Naive thymus-derived CD8-positive, alpha-beta T cell (primary cell): ENCODE data around the gene CADM1. TPM values are rescaled to one million over a fixed set of nuclear protein-coding genes. Genes with fewer than 3 reads are reported as not detected.

Experiments
- ATAC-seq, 2 donors: fragments of 150-1000 bp; cut with Tn5 transposase in 1 of 2; sonication (Bioruptor Pico), chemical (Tn5 transposase) in 1 of 2; 1 replicate in 1 of 2; 2 replicates in 1 of 2; pipeline ENCODE4 v1.10.0; 2021; ENCODE audit warnings: mild to moderate bottlenecking in 2 of 2, moderate library complexity in 2 of 2
- POLR2A ChIA-PET: fragments of 350-600 bp; sonication (Branson Sonifier 250); formaldehyde crosslinking; loops from one replicate; lab custom pipeline; 2021; ENCODE audit warnings: antibody characterized with exemption; lab: Charles Lee
- DNase-seq, 10 donors: peaks; one replicate each; pipeline versions ENCODE4 v3.0.0 to v3.0.0-alpha.2; 2020 to 2022
- H3K27ac Mint-ChIP-seq, 10 donors: one replicate each; pipeline ENCODE4 v1.8.0; 2020 to 2022; ENCODE audit warnings: mild to moderate bottlenecking in 10 of 10, mixed read lengths in 10 of 10, moderate library complexity in 4 of 10, inconsistent platforms in 1 of 10
- H3K27me3 Mint-ChIP-seq, 5 donors: one replicate each; pipeline ENCODE4 v1.8.0; 2021 to 2022; ENCODE audit warnings: mixed read lengths in 5 of 5
- H3K36me3 Mint-ChIP-seq, 3 donors: one replicate each; pipeline ENCODE4 v1.8.0; 2020 to 2022; ENCODE audit warnings: mixed read lengths in 3 of 3, mild to moderate bottlenecking in 2 of 3, inconsistent platforms in 1 of 3
- H3K4me1 Mint-ChIP-seq, 4 donors: one replicate each; pipeline ENCODE4 v1.8.0; 2021 to 2022; ENCODE audit warnings: mixed read lengths in 4 of 4
- H3K4me3 Mint-ChIP-seq, 10 donors: one replicate each; pipeline ENCODE4 v1.8.0; 2020 to 2022; ENCODE audit warnings: mild to moderate bottlenecking in 10 of 10, mixed read lengths in 10 of 10, moderate library complexity in 6 of 10, inconsistent platforms in 1 of 10
- H3K9me3 Mint-ChIP-seq, 9 donors: one replicate each; pipeline ENCODE4 v1.8.0; 2020 to 2022; ENCODE audit warnings: mixed read lengths in 9 of 9, mild to moderate bottlenecking in 3 of 9, inconsistent platforms in 1 of 9, moderate library complexity in 1 of 9
- polyA plus RNA-seq, 3 donors: library from polyadenylated mRNA; unstranded; fragments of 300-500 nt; fragmentation: Illumina TruSeq; gene quantifications; one replicate each; pipeline ENCODE4 v1.2.3, GENCODE V29; 2021
- total RNA-seq, 8 experiments: library from RNA in 2 of 8; stranded (reverse) in 2 of 8; gene quantifications; one replicate each; pipeline ENCODE4 v1.2.3 and lab custom pipeline; 2021 to 2026

Gene CADM1
- total and polyA plus RNA-seq, 5 experiments from 2014 or later, result 3.5 TPM; not detected in 4

DNA sequence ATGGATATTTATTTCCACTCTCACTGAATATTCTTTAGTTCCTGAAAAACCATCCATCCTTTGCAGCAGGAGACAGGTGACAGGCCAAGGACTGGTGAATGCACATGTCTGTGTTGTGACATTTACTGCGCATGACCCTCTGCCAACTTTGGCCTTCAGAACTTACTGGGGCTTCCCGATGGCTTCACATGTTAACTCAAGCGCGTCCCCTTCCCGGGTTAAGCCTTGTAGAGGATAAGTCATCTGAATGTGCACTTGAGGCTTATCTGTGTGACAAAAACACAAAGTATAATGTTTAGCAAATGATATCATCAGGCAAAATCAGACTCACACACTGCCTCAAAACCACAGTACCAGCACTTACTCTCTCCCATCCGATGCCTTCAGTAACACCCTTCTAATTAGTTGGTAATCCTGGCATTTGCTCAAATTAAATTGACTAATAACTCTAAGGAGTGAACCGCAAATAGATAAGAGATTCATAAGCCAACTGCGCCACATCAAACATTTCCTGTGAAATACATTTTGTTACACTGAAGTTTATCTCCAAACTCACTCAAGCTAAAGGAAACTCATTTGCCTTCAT lies 286.4 kb downstream of the CADM1 start:
- Mint-ChIP-seq H3K4me3 (no peak overlapping the region), H3K27me3 (peaks cover 0 to 3% (median 0%) of the 10 kb centered on the region in 5 donors), H3K9me3 (no peaks in the 10 kb centered on the region), H3K27ac (peak overlapping the region in 1 of 10 donors; percentile 50), H3K4me1 (peaks cover 0 to 4% (median 0%) of the 10 kb centered on the region in 4 donors), H3K36me3 (no peaks in the 10 kb centered on the region)
- ATAC-seq (no peak), DNase-seq (no peak)
- POLR2A ChIA-PET, result no interaction called here

DNA sequence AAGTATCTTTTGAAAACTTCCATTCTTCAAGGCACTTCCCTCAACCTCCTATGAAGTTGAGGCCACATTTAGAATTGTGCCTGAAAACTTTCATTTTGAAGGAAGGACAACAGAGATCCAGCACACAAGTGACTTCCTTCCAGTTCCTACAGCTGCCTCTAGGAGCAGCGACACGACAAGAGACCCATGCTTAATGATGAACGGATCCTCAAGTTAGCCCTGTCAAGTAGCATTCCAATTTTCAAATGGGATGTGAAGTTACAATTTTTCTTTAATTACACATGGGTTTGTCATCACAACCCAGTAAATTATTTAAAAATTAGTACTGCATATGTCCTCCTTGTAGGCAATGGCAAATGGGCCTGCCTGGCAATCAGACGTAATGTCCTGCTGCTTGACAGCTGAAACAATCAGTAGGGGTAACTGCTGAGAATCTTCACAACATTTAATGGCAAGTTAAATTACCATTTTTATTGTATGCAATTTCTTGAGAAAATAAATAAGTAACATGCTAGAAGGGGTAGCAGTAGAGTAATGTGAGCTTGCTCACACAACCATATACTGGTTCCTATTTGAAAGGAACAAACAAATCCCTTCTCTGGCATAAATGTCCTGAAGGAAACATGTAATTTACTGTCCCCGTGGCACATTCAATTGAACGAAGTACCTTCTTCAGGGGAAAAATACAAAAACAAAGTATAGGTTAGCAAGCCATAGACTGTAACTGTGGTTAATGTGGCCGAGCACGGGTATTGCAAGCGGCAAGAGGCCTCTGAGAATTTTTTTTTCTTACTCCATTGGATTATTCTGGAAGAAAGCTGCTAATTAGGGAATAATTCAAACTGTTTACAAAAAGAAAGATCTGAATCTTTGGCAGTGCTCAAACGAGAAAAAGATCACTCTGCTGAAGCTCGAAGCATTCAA lies 288.3 kb downstream of the CADM1 start:
- ATAC-seq, result no peak
- no peak for DNase-seq
- Mint-ChIP-seq H3K27me3 (peaks cover 0 to 3% (median 0%) of the 10 kb centered on the region in 5 donors), H3K36me3 (no peaks in the 10 kb centered on the region), H3K9me3 (no peaks in the 10 kb centered on the region), H3K4me3 (no peak overlapping the region), H3K27ac (no peak overlapping the region), H3K4me1 (peaks cover 0 to 4% (median 0%) of the 10 kb centered on the region in 4 donors)
- POLR2A ChIA-PET, result interaction anchor here (0.5 kb wide), 1 partner anchor 9 kb away, joined by 3 read pairs; no protein-coding TSS in a partner anchor

DNA sequence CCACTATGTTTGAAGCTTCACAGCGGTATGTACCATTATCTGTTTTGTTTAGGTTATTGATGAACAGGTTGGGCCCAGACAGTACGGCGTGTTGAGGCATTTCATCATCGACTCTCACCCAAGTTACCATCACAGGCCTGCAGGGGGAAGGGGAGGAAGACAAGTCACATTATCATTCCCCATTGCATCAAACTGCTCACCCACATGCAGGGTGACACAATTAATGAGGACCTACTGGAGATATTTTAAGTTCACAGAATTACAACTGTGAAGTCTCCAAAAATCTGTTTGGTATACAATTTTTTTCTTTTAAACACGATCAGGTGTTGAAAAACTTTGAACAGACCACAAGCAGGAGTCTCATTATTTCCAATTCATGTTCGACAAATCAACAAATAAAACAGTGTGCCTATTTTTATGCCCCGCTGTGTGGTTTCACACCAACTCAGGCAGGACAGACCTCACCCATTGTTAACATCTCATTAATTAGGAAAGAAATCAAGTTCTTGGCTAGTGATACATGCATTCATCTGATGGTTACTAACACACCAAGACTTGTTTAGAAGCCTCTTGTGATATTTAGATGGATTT lies 289.5 kb downstream of the CADM1 start:
- Mint-ChIP-seq H3K27me3 (peaks cover 0 to 3% (median 0%) of the 10 kb centered on the region in 5 donors), H3K4me1 (peaks cover 0 to 4% (median 0%) of the 10 kb centered on the region in 4 donors), H3K9me3 (peaks cover 0 to 3% (median 0%) of the 10 kb centered on the region in 9 donors), H3K36me3 (no peaks in the 10 kb centered on the region), H3K4me3 (peak overlapping the region in 1 of 10 donors; percentile 11), H3K27ac (peak overlapping the region in 1 of 10 donors; percentile 20)
- DNase-seq (no peak), ATAC-seq (no peak)
- POLR2A ChIA-PET, result no interaction called here

- POLR2A ChIA-PET, result no interaction called here
- Mint-ChIP-seq H3K4me1 (peaks cover 0 to 4% (median 0%) of the 10 kb centered on the region in 4 donors), H3K4me3 (no peak overlapping the region), H3K27ac (no peak overlapping the region), H3K9me3 (peaks cover 0 to 9% (median 0%) of the 10 kb centered on the region in 9 donors), H3K27me3 (peaks cover 0 to 3% (median 0%) of the 10 kb centered on the region in 5 donors), H3K36me3 (no peaks in the 10 kb centered on the region)
- no peak for DNase-seq
- no peak for ATAC-seq
Measured at GRCh38 chr11:115213007-115213406, 291.2 kb downstream of the CADM1 start.

- H3K4me1 Mint-ChIP-seq, result no peaks in the 10 kb centered on the region
- ATAC-seq (no peak), DNase-seq (no peak)
- H3K27me3 Mint-ChIP-seq, result peaks cover 0 to 1% (median 0%) of the 10 kb centered on the region in 5 donors
- H3K4me3 Mint-ChIP-seq, result no peak overlapping the region
- H3K9me3 Mint-ChIP-seq, result peaks cover 0 to 9% (median 0%) of the 10 kb centered on the region in 9 donors
- POLR2A ChIA-PET, result no interaction called here
- no peaks in the 10 kb centered on the region for H3K36me3 Mint-ChIP-seq
- H3K27ac Mint-ChIP-seq, result no peak overlapping the region
Measured at GRCh38 chr11:115208808-115209259, 295.4 kb downstream of the CADM1 start.

- H3K4me3 Mint-ChIP-seq, result no peak overlapping the region
- no peaks in the 10 kb centered on the region for H3K4me1 Mint-ChIP-seq
- ATAC-seq (no peak), DNase-seq (no peak)
- peaks cover 0 to 9% (median 0%) of the 10 kb centered on the region in 9 donors for H3K9me3 Mint-ChIP-seq
- peaks cover 0 to 4% (median 0%) of the 10 kb centered on the region in 5 donors for H3K27me3 Mint-ChIP-seq
- H3K27ac Mint-ChIP-seq, result no peak overlapping the region
- no peaks in the 10 kb centered on the region for H3K36me3 Mint-ChIP-seq
- POLR2A ChIA-PET, result no interaction called here
Measured at GRCh38 chr11:115207916-115208315, 296.3 kb downstream of the CADM1 start.

DNA sequence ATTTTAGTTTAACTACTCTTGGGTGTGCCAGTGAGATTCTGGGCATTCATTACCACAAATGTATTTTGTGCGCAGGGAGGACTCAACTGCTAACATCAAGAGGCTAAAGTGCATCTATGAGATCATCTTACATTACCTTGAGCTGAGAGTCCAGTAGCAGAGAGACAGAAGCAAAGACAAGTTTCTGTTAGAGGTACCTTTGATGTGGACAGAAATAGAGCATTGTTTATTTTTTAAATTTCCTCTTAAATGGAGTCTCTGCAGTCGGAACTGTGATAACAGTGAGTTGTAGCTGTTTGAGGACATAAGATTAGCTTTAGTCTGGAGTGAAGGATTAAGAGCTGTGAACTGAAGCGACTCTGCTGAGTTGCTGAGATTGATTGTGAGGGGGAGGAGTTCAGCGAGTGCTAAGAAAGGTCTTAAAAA lies 297.0 kb downstream of the CADM1 start:
- Mint-ChIP-seq H3K4me3 (no peak overlapping the region), H3K27me3 (peaks cover 0 to 6% (median 0%) of the 10 kb centered on the region in 5 donors), H3K4me1 (no peaks in the 10 kb centered on the region), H3K9me3 (peaks cover 0 to 9% (median 0%) of the 10 kb centered on the region in 9 donors), H3K36me3 (no peaks in the 10 kb centered on the region), H3K27ac (no peak overlapping the region)
- POLR2A ChIA-PET, result interaction anchor here (0.6 kb wide), 1 partner anchor 9 kb away, joined by 3 read pairs; no protein-coding TSS in a partner anchor
- ATAC-seq (no peak), DNase-seq (no peak)

- Mint-ChIP-seq H3K4me1 (no peaks in the 10 kb centered on the region), H3K27me3 (peaks cover 0 to 6% (median 0%) of the 10 kb centered on the region in 5 donors), H3K9me3 (peaks cover 0 to 9% (median 0%) of the 10 kb centered on the region in 9 donors), H3K27ac (no peak overlapping the region), H3K4me3 (no peak overlapping the region), H3K36me3 (no peaks in the 10 kb centered on the region)
- ATAC-seq (no peak), DNase-seq (no peak)
- POLR2A ChIA-PET, result interaction anchor here (0.6 kb wide), 1 partner anchor 10 kb away, joined by 3 read pairs; no protein-coding TSS in a partner anchor
Measured at GRCh38 chr11:115206365-115207022, 297.7 kb downstream of the CADM1 start.

DNA sequence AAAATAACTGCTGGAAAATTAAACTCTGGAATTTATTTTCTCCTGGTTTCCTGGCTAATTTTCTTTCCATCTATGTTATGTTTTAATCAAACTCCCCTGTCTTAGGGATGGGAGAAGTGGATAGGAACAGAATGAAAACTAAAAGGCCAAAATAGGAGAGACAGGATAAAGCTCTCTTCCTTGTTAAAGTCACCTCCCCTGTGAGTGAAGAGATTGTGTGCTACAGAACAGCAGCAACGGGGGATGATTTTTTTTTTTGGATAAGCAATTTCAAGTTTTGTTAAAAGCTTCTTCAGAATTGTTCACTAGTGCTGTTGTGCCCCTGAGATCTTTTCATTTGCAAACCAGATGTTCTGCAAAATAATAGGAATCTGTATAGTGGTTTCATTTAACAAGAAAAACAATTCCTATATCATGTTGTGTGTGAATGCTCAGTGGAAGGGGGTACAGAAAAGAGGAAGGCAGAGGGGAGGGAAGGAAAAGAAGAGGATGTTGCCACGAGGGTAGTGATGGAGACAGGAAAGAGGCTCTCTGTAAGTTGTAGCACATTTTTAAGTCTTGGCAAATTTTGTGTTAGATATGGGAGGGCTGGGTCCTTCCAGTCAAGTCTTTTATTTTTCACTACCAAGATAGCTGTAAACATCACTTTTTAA lies 301.2 kb downstream of the CADM1 start:
- no peak overlapping the region for H3K27ac Mint-ChIP-seq
- ATAC-seq (no peak), DNase-seq (no peak)
- no peak overlapping the region for H3K4me3 Mint-ChIP-seq
- H3K9me3 Mint-ChIP-seq, result no peaks in the 10 kb centered on the region
- POLR2A ChIA-PET, result no interaction called here
- H3K27me3 Mint-ChIP-seq, result peaks cover 0 to 9% (median 2%) of the 10 kb centered on the region in 5 donors
- H3K4me1 Mint-ChIP-seq, result no peaks in the 10 kb centered on the region
- no peaks in the 10 kb centered on the region for H3K36me3 Mint-ChIP-seq

DNA sequence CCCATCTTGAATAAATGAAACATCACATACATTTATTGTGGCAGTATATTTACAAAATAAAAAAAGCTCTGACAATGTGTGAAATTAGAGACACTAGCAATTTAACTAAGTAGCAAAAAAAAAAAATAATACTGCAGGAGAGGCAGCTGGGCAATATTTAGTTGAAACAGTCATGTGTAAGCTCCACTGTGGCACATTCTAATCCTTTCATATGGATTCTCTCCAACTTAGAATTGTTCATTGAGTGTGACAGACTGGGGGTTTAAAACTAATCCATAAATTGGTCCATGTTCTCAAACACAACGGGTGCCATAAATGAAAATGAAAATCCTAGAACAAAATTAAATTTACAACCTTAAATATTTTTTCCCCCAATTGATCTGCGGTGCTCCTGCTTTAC lies 302.1 kb downstream of the CADM1 start:
- H3K9me3 Mint-ChIP-seq, result no peaks in the 10 kb centered on the region
- no peak overlapping the region for H3K27ac Mint-ChIP-seq
- H3K36me3 Mint-ChIP-seq, result no peaks in the 10 kb centered on the region
- H3K4me1 Mint-ChIP-seq, result no peaks in the 10 kb centered on the region
- no peak overlapping the region for H3K4me3 Mint-ChIP-seq
- POLR2A ChIA-PET, result no interaction called here
- H3K27me3 Mint-ChIP-seq, result peaks cover 0 to 9% (median 2%) of the 10 kb centered on the region in 5 donors
- ATAC-seq (no peak), DNase-seq (no peak)

- no peaks in the 10 kb centered on the region for H3K4me1 Mint-ChIP-seq
- H3K9me3 Mint-ChIP-seq, result no peaks in the 10 kb centered on the region
- peaks cover 0 to 9% (median 2%) of the 10 kb centered on the region in 5 donors for H3K27me3 Mint-ChIP-seq
- DNase-seq (no peak), ATAC-seq (no peak)
- H3K4me3 Mint-ChIP-seq, result no peak overlapping the region
- POLR2A ChIA-PET, result no interaction called here
- H3K27ac Mint-ChIP-seq, result no peak overlapping the region
- no peaks in the 10 kb centered on the region for H3K36me3 Mint-ChIP-seq
Measured at GRCh38 chr11:115201111-115201792, 303.0 kb downstream of the CADM1 start.
